GM21737 (cell line): Measurements from ENCODE around the gene CTDP1.

Source experiments
- ATAC-seq: cut with Tn5 transposase; IDR thresholded peaks from one replicate; pipeline ENCODE4 v1.9.1; 2021; ENCODE audit warnings: mild to moderate bottlenecking, moderate library complexity; ENCODE audit not compliant: unreplicated experiment

The CTDP1 gene

GRCh38 chr18:79644006-79644665 is 35.5 kb upstream of the CTDP1 start:
- peak; percentile 72 for ATAC-seq

GRCh38 chr18:79644666-79645057 is 34.9 kb upstream of the CTDP1 start:
- no peak for ATAC-seq

- no peak for ATAC-seq
Observed at GRCh38 chr18:79645291-79645983, 34.2 kb upstream of the CTDP1 start.

GRCh38 chr18:79647307-79647706 is 32.3 kb upstream of the CTDP1 start:
- no peak for ATAC-seq

GRCh38 chr18:79650959-79651358 is 28.6 kb upstream of the CTDP1 start:
- no peak for ATAC-seq

- ATAC-seq = no peak
Observed at GRCh38 chr18:79657342-79657996, 22.1 kb upstream of the CTDP1 start.

GRCh38 chr18:79658366-79658765 is 21.2 kb upstream of the CTDP1 start:
- no peak for ATAC-seq

GRCh38 chr18:79659733-79660132 is 19.9 kb upstream of the CTDP1 start:
- ATAC-seq = no peak

- no peak for ATAC-seq
Observed at GRCh38 chr18:79662034-79662433, 17.6 kb upstream of the CTDP1 start.

- no peak for ATAC-seq
Observed at GRCh38 chr18:79662439-79662838, 17.2 kb upstream of the CTDP1 start.

- no peak for ATAC-seq
Observed at GRCh38 chr18:79664525-79665125, 15.0 kb upstream of the CTDP1 start.

- no peak for ATAC-seq
Observed at GRCh38 chr18:79668203-79668602, 11.4 kb upstream of the CTDP1 start.

GRCh38 chr18:79672490-79673276 is 6.9 kb upstream of the CTDP1 start:
- ATAC-seq = no peak

GRCh38 chr18:79677221-79677620 is 2.4 kb upstream of the CTDP1 start:
- ATAC-seq = no peak

GRCh38 chr18:79677840-79678239 is 1.8 kb upstream of the CTDP1 start:
- ATAC-seq = no peak

GRCh38 chr18:79678665-79679551 is 695 bp upstream of the CTDP1 start:
- ATAC-seq = peak; percentile 90

GRCh38 chr18:79680100-79680879 is 687 bp downstream of the CTDP1 start:
- ATAC-seq = no peak

- no peak for ATAC-seq
Observed at GRCh38 chr18:79680891-79681339, 1.3 kb downstream of the CTDP1 start.
